ENCODE results near the gene TMEM38A.

The TMEM38A gene

GRCh38 chr19:16623576-16623975, 37.4 kb upstream of the TMEM38A start:
- TF ChIP-seq CSRNP3 (CRISPR knock-in tag; IDR thresholded peaks at IDR 0.05) = no peak
- no peak for TF ChIP-seq GLIS3 (CRISPR knock-in tag; IDR thresholded peaks at IDR 0.05)
- no peak for ATAC-seq

GRCh38 chr19:16624236-16624635, 36.7 kb upstream of the TMEM38A start:
- TF ChIP-seq ZFP30 (CRISPR knock-in tag; IDR thresholded peaks at IDR 0.05) = no peak
- no peak for TF ChIP-seq CREB5 (CRISPR knock-in tag; IDR thresholded peaks at IDR 0.05; ENCODE audit: low read depth)
- no peak for TF ChIP-seq OSR1 (CRISPR knock-in tag; IDR thresholded peaks at IDR 0.05)
- no peak for TF ChIP-seq ZFP3 (CRISPR knock-in tag; IDR thresholded peaks at IDR 0.05)
- TF ChIP-seq TCF4 (CRISPR knock-in tag; IDR thresholded peaks at IDR 0.05; ENCODE audit: borderline replicate concordance) = no peak
- TF ChIP-seq ZNF70 (CRISPR knock-in tag; IDR thresholded peaks at IDR 0.05) = no peak
- TF ChIP-seq ARNTL (CRISPR knock-in tag; IDR thresholded peaks at IDR 0.05; ENCODE audit: borderline replicate concordance, low read depth) = no peak
- no peak for TF ChIP-seq SNAI2 (CRISPR knock-in tag; IDR thresholded peaks at IDR 0.05)
- no peak for TF ChIP-seq TOX (CRISPR knock-in tag; IDR thresholded peaks at IDR 0.05; ENCODE audit: borderline replicate concordance)
- no peak for TF ChIP-seq PATZ1 (CRISPR knock-in tag; IDR thresholded peaks at IDR 0.05; ENCODE audit: borderline replicate concordance)
- TF ChIP-seq CSDC2 (CRISPR knock-in tag; IDR thresholded peaks at IDR 0.05) = no peak
- TF ChIP-seq RARB (CRISPR knock-in tag; IDR thresholded peaks at IDR 0.05) = no peak
- no peak for TF ChIP-seq ISL1 (CRISPR knock-in tag; IDR thresholded peaks at IDR 0.05)
- TF ChIP-seq ESRRG (CRISPR knock-in tag; IDR thresholded peaks at IDR 0.05) = no peak
- no peak for TF ChIP-seq ZNF565 (CRISPR knock-in tag; conservative IDR thresholded peaks at IDR 0.05; ENCODE audit: low read depth)

GRCh38 chr19:16625163-16625958, 35.6 kb upstream of the TMEM38A start:
- no peak for ATAC-seq
- no peak for TF ChIP-seq POU6F1 (CRISPR knock-in tag; IDR thresholded peaks at IDR 0.05; ENCODE audit: borderline replicate concordance, low read depth)
- no peak for TF ChIP-seq TCF4 (CRISPR knock-in tag; IDR thresholded peaks at IDR 0.05; ENCODE audit: borderline replicate concordance)
- no peak for TF ChIP-seq TOX (CRISPR knock-in tag; IDR thresholded peaks at IDR 0.05; ENCODE audit: borderline replicate concordance)
- no peak for TF ChIP-seq ZC3H10 (CRISPR knock-in tag; IDR thresholded peaks at IDR 0.05)
- TF ChIP-seq OSR1 (CRISPR knock-in tag; IDR thresholded peaks at IDR 0.05) = no peak
- TF ChIP-seq GLIS3 (CRISPR knock-in tag; IDR thresholded peaks at IDR 0.05) = no peak
- no peak for TF ChIP-seq ZFP3 (CRISPR knock-in tag; IDR thresholded peaks at IDR 0.05)
- TF ChIP-seq ZFP30 (CRISPR knock-in tag; IDR thresholded peaks at IDR 0.05) = no peak
- TF ChIP-seq ZNF70 (CRISPR knock-in tag; IDR thresholded peaks at IDR 0.05) = no peak
- no peak for TF ChIP-seq ISL1 (CRISPR knock-in tag; IDR thresholded peaks at IDR 0.05)
- no peak for TF ChIP-seq ARNTL (CRISPR knock-in tag; IDR thresholded peaks at IDR 0.05; ENCODE audit: borderline replicate concordance, low read depth)

More at GRCh38 chr19:16624236-16624635, 36.7 kb upstream of the TMEM38A start:
- ATAC-seq = no peak

- ATAC-seq = no peak
- TF ChIP-seq ESRRG (CRISPR knock-in tag; IDR thresholded peaks at IDR 0.05) = no peak
- no peak for TF ChIP-seq POU6F1 (CRISPR knock-in tag; IDR thresholded peaks at IDR 0.05; ENCODE audit: borderline replicate concordance, low read depth)
- no peak for TF ChIP-seq ZFP3 (CRISPR knock-in tag; IDR thresholded peaks at IDR 0.05)
- TF ChIP-seq SNAI2 (CRISPR knock-in tag; IDR thresholded peaks at IDR 0.05) = no peak
- TF ChIP-seq ZNF565 (CRISPR knock-in tag; conservative IDR thresholded peaks at IDR 0.05; ENCODE audit: low read depth) = no peak
- no peak for TF ChIP-seq PATZ1 (CRISPR knock-in tag; IDR thresholded peaks at IDR 0.05; ENCODE audit: borderline replicate concordance)
- no peak for TF ChIP-seq ZNF70 (CRISPR knock-in tag; IDR thresholded peaks at IDR 0.05)
- TF ChIP-seq ZNF8 (CRISPR knock-in tag; IDR thresholded peaks at IDR 0.05) = no peak
- no peak for TF ChIP-seq GLIS3 (CRISPR knock-in tag; IDR thresholded peaks at IDR 0.05)
- no peak for TF ChIP-seq CSDC2 (CRISPR knock-in tag; IDR thresholded peaks at IDR 0.05)
- no peak for TF ChIP-seq ZC3H10 (CRISPR knock-in tag; IDR thresholded peaks at IDR 0.05)
- TF ChIP-seq TSHZ2 (CRISPR knock-in tag; IDR thresholded peaks at IDR 0.05) = no peak
- TF ChIP-seq ISL1 (CRISPR knock-in tag; IDR thresholded peaks at IDR 0.05) = no peak
Measured at GRCh38 chr19:16626796-16627192, 34.1 kb upstream of the TMEM38A start.
